HepG2 (cell line): ENCODE measurements around the gene SYCE3. TPM values are rescaled to one million over a fixed set of nuclear protein-coding genes. Genes with fewer than 3 reads are reported as not detected.

ENCODE experiments used
- ADNP ChIP-seq: sonication (generic); formaldehyde crosslinking; IDR thresholded peaks from 2 replicates; pipeline ENCODE4 v1.4.0; 2020; ENCODE audit warnings: missing genetic modification reagents
- DNMT1 ChIP-seq: sonication (generic); formaldehyde crosslinking; IDR thresholded peaks from 2 replicates; pipeline ENCODE4 v1.5.1; 2020; ENCODE audit warnings: mild to moderate bottlenecking, missing genetic modification reagents
- ELF1 ChIP-seq: sonication (generic); formaldehyde crosslinking; IDR thresholded peaks from 2 replicates; pipeline ENCODE4 v1.4.0; 2020; ENCODE audit warnings: missing genetic modification reagents
- KDM4B ChIP-seq: sonication (generic); formaldehyde crosslinking; IDR thresholded peaks from 2 replicates; pipeline ENCODE4 v1.4.0; 2020; ENCODE audit warnings: missing genetic modification reagents
- MAFF ChIP-seq: IDR thresholded peaks from 2 replicates; pipeline ENCODE4 v1.6.1; 2011; ENCODE audit warnings: low read depth, low read length, improper control_type of control experiment
- NFATC3 ChIP-seq: sonication (generic); formaldehyde crosslinking; IDR thresholded peaks from 2 replicates; pipeline ENCODE4 v1.5.1; 2020; ENCODE audit warnings: mild to moderate bottlenecking, missing genetic modification reagents
- ONECUT2 ChIP-seq: sonication (generic); formaldehyde crosslinking; IDR thresholded peaks from 2 replicates; pipeline ENCODE4 v1.4.0; 2020; ENCODE audit warnings: missing genetic modification reagents
- PHF20 ChIP-seq: sonication (generic); formaldehyde crosslinking; IDR thresholded peaks from 2 replicates; pipeline ENCODE4 v1.5.0; 2020; ENCODE audit warnings: mild to moderate bottlenecking, missing genetic modification reagents
- SMYD3 ChIP-seq: sonication (generic); formaldehyde crosslinking; IDR thresholded peaks from 2 replicates; pipeline ENCODE4 v1.8.1; 2023; ENCODE audit warnings: mild to moderate bottlenecking, missing genetic modification reagents
- SRSF9 ChIP-seq: fragments of 200-400 bp; formaldehyde crosslinking; IDR thresholded peaks from 2 replicates; pipeline ENCODE4 v1.6.1; 2018; ENCODE audit warnings: borderline replicate concordance, mild to moderate bottlenecking, low read depth, low read length; ENCODE audit not compliant: insufficient read depth, poor library complexity, severe bottlenecking
- ZBTB3 ChIP-seq: sonication (generic); formaldehyde crosslinking; IDR thresholded peaks from 2 replicates; pipeline ENCODE4 v1.4.0; 2020; ENCODE audit warnings: low read depth, mild to moderate bottlenecking, moderate library complexity, missing genetic modification reagents, borderline replicate concordance
- ZNF138 ChIP-seq: sonication (generic); formaldehyde crosslinking; IDR thresholded peaks from 2 replicates; pipeline ENCODE4 v1.5.0; 2020; ENCODE audit warnings: mild to moderate bottlenecking, low read depth, missing genetic modification reagents
- ZNF263 ChIP-seq: sonication (generic); formaldehyde crosslinking; IDR thresholded peaks from 2 replicates; pipeline ENCODE4 v1.4.0; 2020; ENCODE audit warnings: missing genetic modification reagents
- ZNF773 ChIP-seq: sonication (generic); formaldehyde crosslinking; IDR thresholded peaks from 2 replicates; pipeline ENCODE4 v1.4.0; 2020; ENCODE audit warnings: missing genetic modification reagents, borderline replicate concordance
- polyA plus RNA-seq, 8 experiments: library from polyadenylated mRNA; depleted of rRNA in 3 of 8; stranded (reverse) in 7 of 8; unstranded in 1 of 8; fragments of >200 nt; fragmentation: Illumina TruSeq in 4 of 8; extraction: Trizol in 4 of 8; gene quantifications; 2 replicates each; pipeline versions ENCODE4 v1.2.1 to v1.2.3, GENCODE V29; 2011 to 2016; ENCODE audit warnings: low read depth in 4 of 8, missing spikeins in 1 of 8, mixed read lengths in 1 of 8; ENCODE audit not compliant: insufficient read depth in 1 of 8
- total RNA-seq, 5 experiments: library from RNA; depleted of rRNA; stranded (reverse); fragments of >200 nt; fragmentation: Illumina TruSeq; extraction: Trizol; gene quantifications; 2 replicates each; pipeline ENCODE4 v1.2.3, GENCODE V29; 2016; ENCODE audit warnings: low read depth in 1 of 5
- TF ChIP-seq, protein P1 (sequence below): sonication (generic); formaldehyde crosslinking; IDR thresholded peaks from 2 replicates; pipeline ENCODE4 v1.4.0; 2020; ENCODE audit warnings: mild to moderate bottlenecking, missing genetic modification reagents, borderline replicate concordance
- TF ChIP-seq, protein P2 (sequence below): sonication (generic); formaldehyde crosslinking; IDR thresholded peaks from 2 replicates; pipeline ENCODE4 v1.5.0; 2020; ENCODE audit warnings: mild to moderate bottlenecking, missing genetic modification reagents, moderate library complexity
- TF ChIP-seq, protein P3 (sequence below): IDR thresholded peaks from 2 replicates; pipeline ENCODE4 v1.6.1; 2016; ENCODE audit warnings: missing genetic modification reagents, missing compliant biosample characterization
- TF ChIP-seq, protein P4 (sequence below): sonication (generic); formaldehyde crosslinking; conservative IDR thresholded peaks from 2 replicates; pipeline ENCODE4 v1.4.0; 2020; ENCODE audit warnings: missing genetic modification reagents
- TF ChIP-seq, protein P5 (sequence below): sonication (generic); formaldehyde crosslinking; IDR thresholded peaks from 2 replicates; pipeline ENCODE4 v1.5.0; 2020; ENCODE audit warnings: missing genetic modification reagents, mild to moderate bottlenecking, borderline replicate concordance

SYCE3 gene
- total and polyA plus RNA-seq, 2 of the 13 experiments (the other 11 are each of a cell fraction or from before 2014, with no cell fraction given), result not detected

DNA sequence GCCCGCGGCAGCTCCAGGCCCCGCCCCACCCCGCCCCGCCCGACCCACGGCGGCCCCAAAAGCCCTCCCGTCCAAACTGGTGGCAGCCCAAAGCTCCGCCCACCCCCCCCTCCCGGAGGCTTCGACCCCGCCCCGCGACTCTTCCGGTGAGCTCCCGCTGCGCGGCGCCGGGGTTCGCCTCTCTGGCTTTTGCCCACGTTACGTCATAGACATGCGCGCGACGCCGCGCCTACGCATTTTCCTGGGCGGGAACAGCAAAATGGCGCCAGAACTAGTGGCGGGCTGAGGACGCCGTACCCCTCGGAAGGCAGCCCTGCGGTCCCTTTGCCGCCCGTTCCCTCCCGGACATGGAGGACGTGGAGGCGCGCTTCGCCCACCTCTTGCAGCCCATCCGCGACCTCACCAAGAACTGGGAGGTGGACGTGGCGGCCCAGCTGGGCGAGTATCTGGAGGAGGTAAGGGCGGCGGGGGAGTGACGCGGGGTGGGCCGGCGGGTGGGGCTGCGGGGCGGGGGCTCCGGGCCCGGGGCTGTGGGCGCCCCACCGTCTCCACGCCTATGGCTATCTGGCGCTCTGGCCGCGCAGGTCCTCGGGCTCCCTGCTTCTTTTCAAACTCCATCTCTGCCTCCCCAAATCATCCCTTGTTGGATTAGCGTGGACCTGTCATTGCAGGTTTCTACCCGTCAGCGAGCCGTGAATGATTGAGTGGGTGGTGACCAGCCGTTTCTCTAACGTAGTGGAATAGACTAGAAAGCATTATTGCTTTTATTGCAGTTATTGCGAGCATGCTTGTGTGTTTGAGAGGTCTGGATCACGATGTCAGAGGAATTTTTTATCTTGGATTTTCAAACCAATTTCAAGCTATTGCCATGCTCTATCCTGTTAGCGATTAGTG, 54.5 kb downstream of the SYCE3 start, which contains the start of gene NCAPH2 (continued):
- TF ChIP-seq, protein P1, sequence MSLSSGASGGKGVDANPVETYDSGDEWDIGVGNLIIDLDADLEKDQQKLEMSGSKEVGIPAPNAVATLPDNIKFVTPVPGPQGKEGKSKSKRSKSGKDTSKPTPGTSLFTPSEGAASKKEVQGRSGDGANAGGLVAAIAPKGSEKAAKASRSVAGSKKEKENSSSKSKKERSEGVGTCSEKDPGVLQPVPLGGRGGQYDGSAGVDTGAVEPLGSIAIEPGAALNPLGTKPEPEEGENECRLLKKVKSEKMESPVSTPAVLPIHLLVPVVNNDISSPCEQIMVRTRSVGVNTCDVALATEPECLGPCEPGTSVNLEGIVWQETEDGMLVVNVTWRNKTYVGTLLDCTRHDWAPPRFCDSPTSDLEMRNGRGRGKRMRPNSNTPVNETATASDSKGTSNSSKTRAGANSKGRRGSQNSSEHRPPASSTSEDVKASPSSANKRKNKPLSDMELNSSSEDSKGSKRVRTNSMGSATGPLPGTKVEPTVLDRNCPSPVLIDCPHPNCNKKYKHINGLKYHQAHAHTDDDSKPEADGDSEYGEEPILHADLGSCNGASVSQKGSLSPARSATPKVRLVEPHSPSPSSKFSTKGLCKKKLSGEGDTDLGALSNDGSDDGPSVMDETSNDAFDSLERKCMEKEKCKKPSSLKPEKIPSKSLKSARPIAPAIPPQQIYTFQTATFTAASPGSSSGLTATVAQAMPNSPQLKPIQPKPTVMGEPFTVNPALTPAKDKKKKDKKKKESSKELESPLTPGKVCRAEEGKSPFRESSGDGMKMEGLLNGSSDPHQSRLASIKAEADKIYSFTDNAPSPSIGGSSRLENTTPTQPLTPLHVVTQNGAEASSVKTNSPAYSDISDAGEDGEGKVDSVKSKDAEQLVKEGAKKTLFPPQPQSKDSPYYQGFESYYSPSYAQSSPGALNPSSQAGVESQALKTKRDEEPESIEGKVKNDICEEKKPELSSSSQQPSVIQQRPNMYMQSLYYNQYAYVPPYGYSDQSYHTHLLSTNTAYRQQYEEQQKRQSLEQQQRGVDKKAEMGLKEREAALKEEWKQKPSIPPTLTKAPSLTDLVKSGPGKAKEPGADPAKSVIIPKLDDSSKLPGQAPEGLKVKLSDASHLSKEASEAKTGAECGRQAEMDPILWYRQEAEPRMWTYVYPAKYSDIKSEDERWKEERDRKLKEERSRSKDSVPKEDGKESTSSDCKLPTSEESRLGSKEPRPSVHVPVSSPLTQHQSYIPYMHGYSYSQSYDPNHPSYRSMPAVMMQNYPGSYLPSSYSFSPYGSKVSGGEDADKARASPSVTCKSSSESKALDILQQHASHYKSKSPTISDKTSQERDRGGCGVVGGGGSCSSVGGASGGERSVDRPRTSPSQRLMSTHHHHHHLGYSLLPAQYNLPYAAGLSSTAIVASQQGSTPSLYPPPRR (CRISPR knock-in tag), result no peak
- TF ChIP-seq ELF1 (CRISPR knock-in tag) (peak; percentile 81), ZNF138 (peak; percentile 27; the same call in 1 of the 2 replicates), KDM4B (no peak), SRSF9 (no peak), ZBTB3 (CRISPR knock-in tag) (no peak), MAFF (no peak), SMYD3 (CRISPR knock-in tag) (no peak), DNMT1 (CRISPR knock-in tag) (no peak), ZNF773 (CRISPR knock-in tag) (no peak), ADNP (CRISPR knock-in tag) (no peak), ONECUT2 (CRISPR knock-in tag) (peak; percentile 19; the same call in 1 of the 2 replicates), PHF20 (CRISPR knock-in tag) (peak; percentile 91), NFATC3 (CRISPR knock-in tag) (no peak), ZNF263 (CRISPR knock-in tag) (no peak)
- TF ChIP-seq, protein P2, sequence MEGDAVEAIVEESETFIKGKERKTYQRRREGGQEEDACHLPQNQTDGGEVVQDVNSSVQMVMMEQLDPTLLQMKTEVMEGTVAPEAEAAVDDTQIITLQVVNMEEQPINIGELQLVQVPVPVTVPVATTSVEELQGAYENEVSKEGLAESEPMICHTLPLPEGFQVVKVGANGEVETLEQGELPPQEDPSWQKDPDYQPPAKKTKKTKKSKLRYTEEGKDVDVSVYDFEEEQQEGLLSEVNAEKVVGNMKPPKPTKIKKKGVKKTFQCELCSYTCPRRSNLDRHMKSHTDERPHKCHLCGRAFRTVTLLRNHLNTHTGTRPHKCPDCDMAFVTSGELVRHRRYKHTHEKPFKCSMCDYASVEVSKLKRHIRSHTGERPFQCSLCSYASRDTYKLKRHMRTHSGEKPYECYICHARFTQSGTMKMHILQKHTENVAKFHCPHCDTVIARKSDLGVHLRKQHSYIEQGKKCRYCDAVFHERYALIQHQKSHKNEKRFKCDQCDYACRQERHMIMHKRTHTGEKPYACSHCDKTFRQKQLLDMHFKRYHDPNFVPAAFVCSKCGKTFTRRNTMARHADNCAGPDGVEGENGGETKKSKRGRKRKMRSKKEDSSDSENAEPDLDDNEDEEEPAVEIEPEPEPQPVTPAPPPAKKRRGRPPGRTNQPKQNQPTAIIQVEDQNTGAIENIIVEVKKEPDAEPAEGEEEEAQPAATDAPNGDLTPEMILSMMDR (CRISPR knock-in tag), result peak; percentile 50
- TF ChIP-seq, protein P3, sequence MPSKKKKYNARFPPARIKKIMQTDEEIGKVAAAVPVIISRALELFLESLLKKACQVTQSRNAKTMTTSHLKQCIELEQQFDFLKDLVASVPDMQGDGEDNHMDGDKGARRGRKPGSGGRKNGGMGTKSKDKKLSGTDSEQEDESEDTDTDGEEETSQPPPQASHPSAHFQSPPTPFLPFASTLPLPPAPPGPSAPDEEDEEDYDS (CRISPR knock-in tag), result peak; percentile 60
- TF ChIP-seq, protein P4, sequence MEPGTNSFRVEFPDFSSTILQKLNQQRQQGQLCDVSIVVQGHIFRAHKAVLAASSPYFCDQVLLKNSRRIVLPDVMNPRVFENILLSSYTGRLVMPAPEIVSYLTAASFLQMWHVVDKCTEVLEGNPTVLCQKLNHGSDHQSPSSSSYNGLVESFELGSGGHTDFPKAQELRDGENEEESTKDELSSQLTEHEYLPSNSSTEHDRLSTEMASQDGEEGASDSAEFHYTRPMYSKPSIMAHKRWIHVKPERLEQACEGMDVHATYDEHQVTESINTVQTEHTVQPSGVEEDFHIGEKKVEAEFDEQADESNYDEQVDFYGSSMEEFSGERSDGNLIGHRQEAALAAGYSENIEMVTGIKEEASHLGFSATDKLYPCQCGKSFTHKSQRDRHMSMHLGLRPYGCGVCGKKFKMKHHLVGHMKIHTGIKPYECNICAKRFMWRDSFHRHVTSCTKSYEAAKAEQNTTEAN (CRISPR knock-in tag), result no peak
- TF ChIP-seq, protein P5, sequence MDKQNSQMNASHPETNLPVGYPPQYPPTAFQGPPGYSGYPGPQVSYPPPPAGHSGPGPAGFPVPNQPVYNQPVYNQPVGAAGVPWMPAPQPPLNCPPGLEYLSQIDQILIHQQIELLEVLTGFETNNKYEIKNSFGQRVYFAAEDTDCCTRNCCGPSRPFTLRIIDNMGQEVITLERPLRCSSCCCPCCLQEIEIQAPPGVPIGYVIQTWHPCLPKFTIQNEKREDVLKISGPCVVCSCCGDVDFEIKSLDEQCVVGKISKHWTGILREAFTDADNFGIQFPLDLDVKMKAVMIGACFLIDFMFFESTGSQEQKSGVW (CRISPR knock-in tag), result no peak
